Activated CD8-positive, alpha-beta memory T cell treated with anti-CD3 and anti-CD28 coated beads, Interleukin-2, amount 10 ng/mL, durations not matched to agents 7 days and 5 days (primary cell): ENCODE measurements around the gene USP37. TPM values are rescaled to one million over a fixed set of nuclear protein-coding genes. Genes with fewer than 3 reads are reported as not detected.

Source experiments
- ATAC-seq: fragments of 150-1000 bp; cut with Tn5 transposase; one replicate; pipeline ENCODE4 v1.10.0; 2021; ENCODE audit warnings: moderate library complexity
- CTCF ChIA-PET: fragments of 350-600 bp; sonication (Branson Sonifier 250); formaldehyde crosslinking; loops from one replicate; lab custom pipeline; 2021; ENCODE audit warnings: antibody characterized with exemption; lab: Charles Lee
- DNase-seq: peaks from one replicate; pipeline ENCODE4 v3.0.0-alpha.2; 2020
- H3K27ac Mint-ChIP-seq: one replicate; pipeline ENCODE4 v1.8.0; 2021; ENCODE audit warnings: mild to moderate bottlenecking, mixed read lengths
- H3K27me3 Mint-ChIP-seq: one replicate; pipeline ENCODE4 v1.8.0; 2021; ENCODE audit warnings: mixed read lengths
- H3K36me3 Mint-ChIP-seq: one replicate; pipeline ENCODE4 v1.8.0; 2021; ENCODE audit warnings: mild to moderate bottlenecking, mixed read lengths
- H3K4me1 Mint-ChIP-seq: one replicate; pipeline ENCODE4 v1.8.0; 2021; ENCODE audit warnings: mixed read lengths
- H3K4me3 Mint-ChIP-seq: one replicate; pipeline ENCODE4 v1.8.0; 2021; ENCODE audit warnings: mild to moderate bottlenecking, moderate library complexity, mixed read lengths
- H3K9me3 Mint-ChIP-seq: one replicate; pipeline ENCODE4 v1.8.0; 2022; ENCODE audit warnings: low read depth, mixed read lengths
- total RNA-seq, 2 experiments: library from RNA; stranded (reverse); gene quantifications; one replicate each; pipeline ENCODE4 v1.2.3, GENCODE V29; 2021

The USP37 gene
- total RNA-seq, 2 experiments from 2014 or later, result 33.7 to 37.6 TPM

DNA sequence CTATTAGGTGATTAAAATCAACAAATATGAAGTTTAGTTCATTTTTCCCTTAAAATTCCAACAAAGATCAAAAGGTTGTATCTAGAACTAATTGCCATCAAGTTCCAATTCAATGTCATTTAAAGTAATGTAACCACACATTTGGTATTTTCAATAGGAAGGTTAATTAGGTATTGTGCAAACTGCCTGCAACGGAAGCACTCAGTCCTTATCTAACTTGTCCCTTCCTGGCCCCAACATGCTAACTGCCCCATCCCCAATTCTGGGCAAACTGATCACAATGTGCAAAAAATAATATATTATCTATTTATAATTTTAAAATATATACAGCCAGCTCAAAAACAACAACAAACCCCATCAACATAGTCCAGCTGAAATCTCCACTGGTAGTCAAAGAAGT lies 116.1 kb downstream of the USP37 start:
- Mint-ChIP-seq H3K9me3 (peaks cover 4% of the 10 kb centered on the region), H3K4me1 (peaks cover 4% of the 10 kb centered on the region), H3K36me3 (peaks cover 56% of the 10 kb centered on the region), H3K27me3 (no peaks in the 10 kb centered on the region), H3K27ac (no peak overlapping the region), H3K4me3 (no peak overlapping the region)
- DNase-seq (no peak), ATAC-seq (no peak)
- CTCF ChIA-PET, result no interaction called here

DNA sequence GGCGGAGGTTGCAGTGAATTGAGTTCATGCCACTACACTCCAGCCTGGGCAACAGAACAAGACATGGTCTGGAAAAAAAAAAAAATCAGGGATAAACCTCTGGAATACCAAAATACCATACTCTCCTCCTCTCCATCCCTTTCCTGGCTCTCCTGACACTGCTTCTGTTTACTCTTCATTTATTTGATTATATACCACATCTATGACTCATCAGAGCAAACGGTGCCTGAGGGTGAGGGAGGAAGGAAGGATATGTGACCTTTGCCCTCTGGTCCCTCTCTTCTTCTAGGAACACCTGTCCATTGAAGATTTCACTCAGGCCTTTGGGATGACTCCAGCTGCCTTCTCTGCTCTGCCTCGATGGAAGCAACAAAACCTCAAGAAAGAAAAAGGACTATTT lies 119.2 kb downstream of the USP37 start:
- H3K4me1 Mint-ChIP-seq, result peaks cover 4% of the 10 kb centered on the region
- CTCF ChIA-PET, result no interaction called here
- ATAC-seq, result no peak
- no peak overlapping the region for H3K27ac Mint-ChIP-seq
- DNase-seq, result no peak
- H3K4me3 Mint-ChIP-seq, result no peak overlapping the region
- no peaks in the 10 kb centered on the region for H3K27me3 Mint-ChIP-seq
- H3K9me3 Mint-ChIP-seq, result no peaks in the 10 kb centered on the region
- H3K36me3 Mint-ChIP-seq, result peaks cover 31% of the 10 kb centered on the region

DNA sequence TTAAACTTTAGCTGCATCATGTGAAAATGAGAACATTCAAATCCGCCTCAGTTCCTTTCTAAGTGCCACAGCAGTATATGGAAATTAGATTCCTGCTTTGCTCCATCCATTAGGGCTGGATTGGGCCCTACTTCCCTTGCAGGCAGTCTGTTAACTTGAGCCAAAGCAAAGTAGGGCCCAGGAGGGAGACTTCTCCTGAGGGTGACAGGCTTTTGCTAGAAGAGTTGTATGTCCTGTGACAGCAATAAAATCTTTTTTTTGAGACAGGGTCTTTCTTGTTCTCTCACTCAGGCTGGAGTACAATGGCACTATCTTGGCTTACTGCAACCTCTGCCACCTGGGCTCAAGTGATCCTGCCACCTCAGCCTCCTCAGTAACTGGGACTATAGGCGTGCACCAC lies 121.1 kb downstream of the USP37 start:
- peaks cover 21% of the 10 kb centered on the region for H3K36me3 Mint-ChIP-seq
- peaks cover 4% of the 10 kb centered on the region for H3K4me1 Mint-ChIP-seq
- H3K27me3 Mint-ChIP-seq, result no peaks in the 10 kb centered on the region
- DNase-seq (no peak), ATAC-seq (no peak)
- H3K4me3 Mint-ChIP-seq, result no peak overlapping the region
- no peaks in the 10 kb centered on the region for H3K9me3 Mint-ChIP-seq
- H3K27ac Mint-ChIP-seq, result no peak overlapping the region
- CTCF ChIA-PET, result interaction anchor here (0.7 to 0.9 kb wide), 2 partner anchors 24 to 32 kb away, joined by 3 read pairs; no protein-coding TSS in a partner anchor

DNA sequence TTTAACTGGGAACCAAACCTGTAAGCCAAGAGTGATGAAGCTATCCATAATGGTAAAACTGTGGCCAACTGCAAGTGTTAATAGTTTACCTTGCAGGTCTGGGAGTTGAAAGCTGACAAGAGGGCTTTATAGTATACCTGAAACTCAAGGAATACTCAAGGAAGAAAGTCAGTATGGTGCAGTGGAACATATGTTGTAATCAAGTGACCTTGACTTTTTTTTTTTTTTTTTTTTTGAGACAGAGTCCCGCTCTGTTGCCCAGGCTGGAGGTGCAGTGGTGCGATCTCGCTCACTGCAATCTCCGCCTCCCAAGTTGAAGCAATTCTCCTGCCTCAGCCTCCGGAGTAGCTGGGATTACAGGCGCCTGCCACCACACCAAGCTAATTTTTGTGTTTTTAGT lies 121.6 kb downstream of the USP37 start:
- no peak for DNase-seq
- H3K27ac Mint-ChIP-seq, result no peak overlapping the region
- CTCF ChIA-PET, result interaction anchor here (0.7 to 1.2 kb wide), 3 partner anchors 25 to 34 kb away, joined by 3 to 4 read pairs (median 3); no protein-coding TSS in a partner anchor
- peaks cover 4% of the 10 kb centered on the region for H3K4me1 Mint-ChIP-seq
- peaks cover 18% of the 10 kb centered on the region for H3K36me3 Mint-ChIP-seq
- ATAC-seq, result no peak
- no peaks in the 10 kb centered on the region for H3K27me3 Mint-ChIP-seq
- no peak overlapping the region for H3K4me3 Mint-ChIP-seq
- H3K9me3 Mint-ChIP-seq, result no peaks in the 10 kb centered on the region

DNA sequence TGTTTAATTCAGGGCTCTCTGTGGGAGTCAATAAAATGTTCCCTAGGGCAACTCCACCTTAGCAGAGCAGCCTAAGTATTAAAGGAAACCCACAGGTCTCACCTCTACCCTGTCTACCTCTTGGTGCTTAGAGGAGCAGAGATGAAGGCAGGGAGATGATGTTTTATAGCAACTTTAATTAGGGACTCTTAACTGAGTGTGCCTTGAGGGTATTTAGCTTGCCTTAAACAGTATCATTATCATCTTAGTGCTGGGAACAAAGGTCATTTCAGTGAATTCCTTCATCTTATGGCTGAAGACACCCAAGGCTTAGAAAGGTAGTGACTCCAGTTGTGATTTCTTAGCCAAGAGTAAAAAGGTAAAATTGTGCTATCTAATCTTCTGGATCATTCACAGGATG lies 122.5 kb downstream of the USP37 start:
- H3K9me3 Mint-ChIP-seq, result no peaks in the 10 kb centered on the region
- ATAC-seq (no peak), DNase-seq (no peak)
- no peaks in the 10 kb centered on the region for H3K27me3 Mint-ChIP-seq
- H3K4me3 Mint-ChIP-seq, result no peak overlapping the region
- H3K4me1 Mint-ChIP-seq, result peaks cover 4% of the 10 kb centered on the region
- CTCF ChIA-PET, result interaction anchor here (0.8 to 1.2 kb wide), 3 partner anchors 35 to 236 kb away, joined by 3 to 4 read pairs (median 3); no protein-coding TSS in a partner anchor
- no peak overlapping the region for H3K27ac Mint-ChIP-seq
- peaks cover 18% of the 10 kb centered on the region for H3K36me3 Mint-ChIP-seq

DNA sequence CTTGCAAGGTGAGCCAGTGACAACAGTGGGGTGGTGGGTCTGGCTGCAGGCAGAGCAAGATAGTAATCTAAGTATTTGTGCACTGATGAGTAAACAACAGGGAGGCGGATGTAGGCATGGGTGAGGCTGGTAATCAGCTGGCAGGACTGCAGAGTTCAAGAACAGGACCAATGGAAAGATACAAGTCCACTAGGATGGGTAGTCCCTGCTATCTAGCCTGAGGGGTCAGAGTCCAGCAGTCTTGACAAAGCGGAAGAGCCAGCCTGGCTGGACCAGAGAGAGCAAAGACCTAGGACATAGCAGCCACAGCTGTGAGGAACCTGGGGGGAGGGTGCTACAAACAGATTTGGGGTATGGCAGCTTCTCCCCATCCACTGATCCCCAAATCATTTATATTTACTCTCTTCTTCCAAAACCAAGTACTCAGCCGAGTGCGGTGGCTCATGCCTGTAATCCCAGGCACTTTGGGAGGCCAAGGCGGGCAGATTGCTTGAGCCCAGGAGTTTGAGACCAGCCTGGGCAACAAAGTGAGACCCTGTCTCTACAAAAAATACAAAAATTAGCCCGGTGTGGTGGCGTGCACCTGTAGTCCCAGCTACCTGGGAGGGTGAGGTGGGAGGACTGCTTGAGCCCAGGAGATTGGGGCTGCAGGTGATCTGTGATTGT lies 123.3 kb downstream of the USP37 start:
- Mint-ChIP-seq H3K36me3 (peaks cover 12% of the 10 kb centered on the region), H3K27ac (no peak overlapping the region), H3K9me3 (no peaks in the 10 kb centered on the region), H3K4me1 (peaks cover 4% of the 10 kb centered on the region), H3K27me3 (no peaks in the 10 kb centered on the region), H3K4me3 (no peak overlapping the region)
- ATAC-seq (no peak), DNase-seq (no peak)
- CTCF ChIA-PET, result interaction anchor here (0.6 to 0.8 kb wide), 2 partner anchors 18 to 237 kb away, joined by 3 read pairs; no protein-coding TSS in a partner anchor

DNA sequence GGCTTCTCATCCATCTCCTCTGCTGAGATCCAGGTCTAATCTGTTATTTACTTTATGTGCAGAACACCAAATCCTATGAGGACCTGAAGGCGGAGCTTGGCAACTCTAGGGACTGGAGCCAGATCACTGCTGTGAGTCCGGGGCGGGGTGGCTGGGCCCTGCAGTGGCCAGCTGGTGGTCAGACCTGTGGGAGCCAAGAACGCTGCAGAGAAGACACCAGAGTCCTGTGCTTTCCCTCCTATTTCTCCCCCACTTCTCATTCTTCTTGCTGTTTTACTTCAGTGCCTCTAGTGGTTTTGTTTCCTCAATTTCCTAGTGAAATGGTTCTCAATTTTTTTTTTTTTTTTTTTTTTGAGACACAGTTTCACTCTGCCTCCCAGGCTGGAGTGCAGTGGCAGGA lies 129.6 kb downstream of the USP37 start:
- DNase-seq, result no peak
- no peak for ATAC-seq
- Mint-ChIP-seq H3K9me3 (no peaks in the 10 kb centered on the region), H3K4me3 (no peak overlapping the region), H3K36me3 (no peaks in the 10 kb centered on the region), H3K4me1 (no peaks in the 10 kb centered on the region), H3K27ac (no peak overlapping the region), H3K27me3 (no peaks in the 10 kb centered on the region)
- CTCF ChIA-PET, result interaction anchor here (1.7 kb wide), 1 partner anchor 26 kb away, joined by 4 read pairs; no protein-coding TSS in a partner anchor

DNA sequence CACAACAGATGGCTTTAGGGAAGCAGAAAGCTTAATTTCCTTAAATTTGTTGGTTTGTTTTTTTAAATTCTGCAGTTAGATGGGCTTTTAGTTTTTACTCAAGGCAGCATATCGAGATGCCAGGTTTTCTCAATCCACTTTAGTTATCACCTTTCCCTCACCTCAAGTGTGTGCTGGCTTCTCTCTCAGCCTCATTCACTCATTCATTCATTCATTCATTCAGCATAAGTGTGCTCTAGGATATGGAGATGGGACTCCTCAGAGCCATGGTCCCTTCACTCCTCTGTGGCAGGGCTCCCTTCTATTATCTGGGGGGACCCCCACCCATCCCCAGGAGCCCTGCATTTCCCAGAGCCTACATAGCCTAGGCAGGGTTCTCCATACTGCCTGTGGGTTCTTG lies 130.2 kb downstream of the USP37 start:
- Mint-ChIP-seq H3K4me3 (no peak overlapping the region), H3K4me1 (no peaks in the 10 kb centered on the region), H3K27ac (no peak overlapping the region), H3K9me3 (no peaks in the 10 kb centered on the region), H3K36me3 (no peaks in the 10 kb centered on the region), H3K27me3 (no peaks in the 10 kb centered on the region)
- ATAC-seq (no peak), DNase-seq (no peak)
- CTCF ChIA-PET, result interaction anchor here (1.7 kb wide), 1 partner anchor 27 kb away, joined by 4 read pairs; no protein-coding TSS in a partner anchor

DNA sequence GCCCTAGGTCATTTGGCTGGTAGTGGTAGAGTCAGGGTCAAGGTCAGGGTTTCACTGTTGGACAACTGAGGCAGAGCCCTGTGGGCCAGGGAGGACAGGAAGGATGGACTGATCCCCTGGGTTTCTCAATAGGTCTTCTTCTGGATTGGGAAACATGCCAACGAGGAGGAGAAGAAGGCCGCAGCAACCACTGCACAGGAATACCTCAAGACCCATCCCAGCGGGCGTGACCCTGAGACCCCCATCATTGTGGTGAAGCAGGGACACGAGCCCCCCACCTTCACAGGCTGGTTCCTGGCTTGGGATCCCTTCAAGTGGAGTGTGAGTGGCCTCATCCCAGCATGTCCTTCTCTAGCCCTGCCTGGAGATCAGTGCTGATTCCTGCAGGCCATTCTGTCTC lies 131.2 kb downstream of the USP37 start:
- Mint-ChIP-seq H3K9me3 (no peaks in the 10 kb centered on the region), H3K27me3 (peaks cover 3% of the 10 kb centered on the region), H3K4me1 (peaks cover 5% of the 10 kb centered on the region), H3K36me3 (no peaks in the 10 kb centered on the region), H3K4me3 (no peak overlapping the region), H3K27ac (no peak overlapping the region)
- ATAC-seq, result no peak
- DNase-seq, result no peak
- CTCF ChIA-PET, result interaction anchor here (1.7 kb wide), 1 partner anchor 27 kb away, joined by 4 read pairs; no protein-coding TSS in a partner anchor

DNA sequence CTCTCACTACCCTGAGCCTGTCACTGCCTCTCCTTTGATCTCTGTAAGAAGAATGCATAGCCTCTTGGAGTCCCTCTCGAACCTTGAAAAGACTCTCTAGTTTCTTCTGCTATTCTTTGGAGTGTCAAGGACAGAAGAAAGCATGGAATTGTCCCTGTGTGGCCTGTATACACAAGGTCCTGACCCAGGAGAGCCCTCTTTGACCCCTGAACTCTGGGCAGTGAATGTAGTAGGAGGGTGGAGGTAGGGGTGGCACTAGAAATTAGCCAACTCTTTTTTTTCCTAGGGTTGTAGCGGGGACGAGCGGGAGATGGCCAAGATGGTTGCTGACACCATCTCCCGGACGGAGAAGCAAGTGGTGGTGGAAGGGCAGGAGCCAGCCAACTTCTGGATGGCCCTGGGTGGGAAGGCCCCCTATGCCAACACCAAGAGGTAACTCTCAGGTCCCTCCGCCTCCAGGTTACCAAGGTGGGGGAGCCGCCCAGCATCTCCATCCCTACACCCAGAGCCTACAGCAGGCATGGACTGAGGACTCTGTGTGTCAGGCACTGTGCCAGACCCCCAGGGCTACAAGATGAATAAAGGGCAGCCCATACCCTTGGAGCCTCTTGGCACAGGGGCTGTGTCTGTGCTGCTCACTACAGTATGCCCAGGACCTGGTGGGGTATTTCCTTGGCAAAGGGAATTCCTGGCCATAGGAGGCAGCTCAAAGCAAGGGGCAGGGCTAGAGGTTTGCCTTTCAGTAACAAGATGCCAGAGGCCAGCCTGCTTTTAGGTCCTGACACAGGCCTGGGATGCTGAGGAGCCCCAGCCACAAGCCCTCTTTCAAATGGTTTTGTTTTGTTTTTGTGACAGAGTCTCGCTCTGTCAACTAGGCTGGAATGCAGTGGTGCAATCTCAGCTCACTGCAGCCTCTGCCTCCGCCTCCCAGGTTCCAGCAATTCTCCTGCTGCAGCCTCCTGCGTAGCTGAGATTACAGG lies 132.9 kb downstream of the USP37 start:
- Mint-ChIP-seq H3K27me3 (peaks cover 3% of the 10 kb centered on the region), H3K4me1 (peaks cover 7% of the 10 kb centered on the region), H3K9me3 (no peaks in the 10 kb centered on the region), H3K27ac (no peak overlapping the region), H3K4me3 (no peak overlapping the region), H3K36me3 (no peaks in the 10 kb centered on the region)
- CTCF ChIA-PET, result no interaction called here
- no peak for DNase-seq
- ATAC-seq, result no peak

DNA sequence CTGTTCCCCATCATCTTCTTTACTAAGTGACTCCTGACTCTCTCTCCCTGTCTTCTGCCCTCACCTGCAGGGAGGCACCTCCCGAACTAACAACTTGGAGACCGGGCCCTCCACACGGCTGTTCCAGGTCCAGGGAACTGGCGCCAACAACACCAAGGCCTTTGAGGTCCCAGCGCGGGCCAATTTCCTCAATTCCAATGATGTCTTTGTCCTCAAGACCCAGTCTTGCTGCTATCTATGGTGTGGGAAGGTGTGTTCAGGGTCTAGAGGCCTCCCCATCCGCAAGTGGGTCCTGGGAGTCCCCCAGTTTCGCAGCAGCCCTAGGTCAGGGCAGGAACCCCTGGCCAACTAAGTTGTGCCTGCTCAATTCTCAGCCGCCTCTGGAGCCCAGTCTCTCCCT lies 133.7 kb downstream of the USP37 start:
- Mint-ChIP-seq H3K4me1 (peaks cover 14% of the 10 kb centered on the region), H3K27ac (no peak overlapping the region), H3K27me3 (peaks cover 3% of the 10 kb centered on the region), H3K4me3 (no peak overlapping the region), H3K9me3 (no peaks in the 10 kb centered on the region), H3K36me3 (no peaks in the 10 kb centered on the region)
- CTCF ChIA-PET, result no interaction called here
- ATAC-seq (no peak), DNase-seq (no peak)

DNA sequence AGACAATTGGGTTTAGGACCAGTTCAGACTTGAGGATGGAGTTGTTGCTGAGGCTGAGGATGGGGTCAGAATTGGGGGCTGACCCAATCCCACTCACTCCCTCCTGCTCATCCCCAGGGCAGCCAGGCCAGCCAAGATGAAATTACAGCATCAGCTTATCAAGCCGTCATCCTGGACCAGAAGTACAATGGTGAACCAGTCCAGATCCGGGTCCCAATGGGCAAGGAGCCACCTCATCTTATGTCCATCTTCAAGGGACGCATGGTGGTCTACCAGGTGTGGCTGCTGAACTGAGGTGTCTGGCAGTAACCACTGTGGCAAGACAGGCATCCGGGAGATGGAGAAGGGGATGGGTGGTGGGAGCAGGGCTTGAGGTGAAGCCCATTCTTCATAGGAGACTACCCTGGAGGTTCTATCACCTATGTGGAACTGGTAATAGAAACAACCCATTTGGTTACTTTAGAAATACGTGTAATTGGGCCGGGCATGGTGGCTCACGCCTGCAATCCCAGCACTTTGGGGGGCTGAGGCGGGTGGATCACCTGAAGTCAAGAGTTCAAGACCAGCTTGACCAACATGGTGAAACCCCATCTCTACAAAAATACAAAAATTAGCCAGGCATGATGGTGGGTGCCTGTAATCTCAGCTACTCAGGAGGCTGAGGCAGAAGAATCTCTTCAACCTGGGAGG lies 135.3 kb downstream of the USP37 start:
- DNase-seq (no peak), ATAC-seq (no peak)
- Mint-ChIP-seq H3K4me3 (no peak overlapping the region), H3K36me3 (no peaks in the 10 kb centered on the region), H3K27me3 (peaks cover 3% of the 10 kb centered on the region), H3K9me3 (no peaks in the 10 kb centered on the region), H3K27ac (no peak overlapping the region), H3K4me1 (peaks cover 14% of the 10 kb centered on the region)
- CTCF ChIA-PET, result no interaction called here

DNA sequence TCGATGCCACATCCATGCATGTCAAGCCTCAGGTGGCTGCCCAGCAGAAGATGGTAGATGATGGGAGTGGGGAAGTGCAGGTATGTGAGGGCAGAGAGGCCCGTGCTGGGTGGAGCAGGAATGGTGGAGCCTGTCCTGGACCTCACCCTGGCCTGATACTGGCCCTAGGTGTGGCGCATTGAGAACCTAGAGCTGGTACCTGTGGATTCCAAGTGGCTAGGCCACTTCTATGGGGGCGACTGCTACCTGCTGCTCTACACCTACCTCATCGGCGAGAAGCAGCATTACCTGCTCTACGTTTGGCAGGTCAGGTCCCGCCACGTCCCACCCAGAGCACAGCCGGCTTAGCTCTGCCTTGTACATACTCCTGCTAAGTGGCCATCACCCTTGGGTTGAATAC lies 136.3 kb downstream of the USP37 start:
- Mint-ChIP-seq H3K27me3 (peaks cover 3% of the 10 kb centered on the region), H3K4me1 (peaks cover 14% of the 10 kb centered on the region), H3K9me3 (no peaks in the 10 kb centered on the region), H3K36me3 (no peaks in the 10 kb centered on the region), H3K27ac (no peak overlapping the region), H3K4me3 (no peak overlapping the region)
- ATAC-seq (no peak), DNase-seq (no peak)
- CTCF ChIA-PET, result no interaction called here
